ENCODE data around the gene PTPN22.

PTPN22 gene

DNA sequence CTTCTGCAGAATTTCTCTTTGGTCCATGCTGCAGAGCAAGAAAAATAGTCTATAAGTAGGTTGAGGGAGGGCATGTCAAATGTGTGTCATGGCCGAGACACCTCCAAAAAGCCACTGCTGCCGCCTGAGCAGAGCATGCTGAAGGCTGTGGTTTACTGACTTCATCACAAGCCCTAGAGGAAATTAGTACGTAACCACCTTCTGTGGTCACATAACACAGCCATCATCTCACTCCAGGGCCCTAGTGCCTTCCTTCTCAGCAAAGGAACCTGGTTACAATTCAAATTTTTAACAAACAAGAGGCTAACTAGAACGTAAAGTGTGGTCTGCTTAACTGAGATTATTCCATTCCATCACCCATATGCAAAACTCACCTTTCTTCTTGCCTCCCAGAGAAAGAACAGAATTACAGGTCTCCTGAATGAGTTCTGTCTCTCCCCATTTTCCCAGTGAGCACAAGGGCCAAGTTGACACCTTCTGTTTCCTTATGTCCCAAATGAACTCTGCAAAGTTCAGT, at the start of gene PTPN22:
PTPN22 (minus strand) TSS at position 116 of the 517 bp plus-strand sequence.
- peak; percentile 82 for DNase-seq

DNA sequence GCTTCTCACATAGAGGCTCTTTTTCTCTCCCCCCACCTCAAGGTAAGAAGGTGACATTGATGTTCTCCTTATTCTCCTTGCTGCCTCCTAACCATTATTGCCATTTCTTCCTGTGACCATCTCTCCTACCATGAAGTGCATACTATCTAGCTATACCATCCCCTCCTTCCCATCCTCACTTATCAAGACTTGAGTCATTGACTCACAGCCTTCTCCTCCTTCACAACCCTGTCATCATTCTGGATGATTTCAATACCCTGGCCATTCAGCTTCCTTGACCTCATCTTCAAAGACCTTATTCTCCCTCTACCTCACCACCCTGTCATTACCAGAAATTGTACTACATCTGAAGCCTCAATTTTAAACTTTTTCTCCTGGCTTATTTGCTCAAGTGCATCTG, 46.7 kb upstream of the PTPN22 start:
- DNase-seq = no peak

DNA sequence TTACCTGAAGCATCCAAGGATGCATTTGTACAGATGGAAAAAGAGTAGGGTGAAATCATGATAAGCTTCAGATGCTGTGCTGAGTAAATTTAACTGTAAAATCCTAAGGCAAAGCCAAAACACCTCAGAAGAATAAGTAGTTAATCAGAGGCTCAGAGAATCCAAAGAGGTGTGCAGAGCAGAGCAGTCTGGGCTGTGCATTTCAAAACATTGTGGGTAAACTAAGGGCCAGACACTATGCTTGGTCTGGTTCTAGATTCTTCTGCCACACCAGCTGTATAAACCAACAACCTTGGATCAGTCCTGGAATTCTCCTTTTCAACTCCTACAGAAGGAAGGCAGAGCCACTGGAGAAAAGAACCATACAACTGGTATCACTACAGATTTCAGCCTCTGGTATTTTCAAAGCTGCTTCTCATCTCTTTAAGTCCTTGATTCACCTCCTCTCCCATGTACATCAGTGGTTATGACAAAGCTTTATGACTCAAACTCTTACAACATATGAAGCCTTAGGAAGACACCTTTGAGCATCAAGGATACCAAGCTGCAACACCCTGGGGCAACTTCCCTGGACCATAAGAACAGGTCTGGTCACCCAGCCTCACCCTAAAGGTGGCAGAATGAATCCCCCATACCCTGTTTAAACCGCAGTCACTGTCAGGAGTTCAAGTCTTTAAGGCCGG, 46.0 kb upstream of the PTPN22 start:
- no peak for DNase-seq

GRCh38 chr1:113916974-113917373, 45.5 kb upstream of the PTPN22 start:
- DNase-seq = no peak

GRCh38 chr1:113913887-113914664, 42.6 kb upstream of the PTPN22 start:
- DNase-seq = no peak

DNA sequence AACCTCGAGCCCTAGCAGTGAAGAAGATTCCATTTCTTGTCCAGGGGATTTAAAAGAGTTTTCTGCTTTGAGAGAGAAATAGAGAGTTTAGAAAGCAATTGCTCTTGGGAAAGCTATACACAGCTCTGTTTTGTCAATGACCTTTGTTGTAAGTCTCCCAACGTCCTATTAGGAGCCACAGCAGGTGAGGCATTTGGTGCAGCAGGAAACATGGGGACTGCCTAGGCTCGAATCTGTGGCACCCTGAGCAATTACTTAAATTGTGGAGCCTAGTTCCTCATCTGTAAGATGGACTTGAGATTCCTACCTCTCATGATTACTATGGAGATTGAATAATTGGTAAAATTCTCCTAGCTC, 41.8 kb upstream of the PTPN22 start:
- no peak for DNase-seq

DNA sequence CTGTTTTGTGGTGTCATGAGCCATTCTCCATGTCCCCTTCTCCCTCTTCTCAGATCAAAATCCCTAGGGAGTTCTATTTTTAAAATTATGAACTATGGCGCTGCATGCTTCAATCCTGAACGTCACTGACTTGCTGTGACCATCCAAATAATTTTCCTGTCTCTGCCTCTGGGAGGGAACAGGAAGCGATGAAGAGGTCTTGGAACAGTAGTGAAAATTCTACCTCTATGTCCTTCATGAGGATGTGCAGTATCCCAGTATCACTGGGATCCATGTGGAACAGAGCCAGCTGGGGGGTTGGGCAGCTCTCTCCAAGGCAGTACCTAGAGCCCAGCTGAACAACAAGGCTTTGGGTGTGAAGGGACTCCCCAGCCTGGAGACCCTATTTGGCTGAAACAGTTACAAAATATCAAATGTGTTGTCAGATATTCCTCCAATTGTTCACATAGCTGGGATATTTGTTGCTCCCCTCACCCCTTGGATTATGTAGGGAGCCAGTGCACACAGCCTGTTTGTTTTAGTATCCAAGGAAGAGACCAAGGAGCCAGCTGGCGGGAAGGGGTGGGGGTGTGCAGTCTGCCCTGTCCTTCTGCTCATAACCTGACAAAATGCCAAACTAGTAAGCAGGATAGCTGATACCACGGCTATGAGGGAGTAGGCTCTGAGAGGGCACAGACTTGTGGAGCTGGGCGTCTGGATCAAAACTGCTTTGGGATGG, 41.2 kb upstream of the PTPN22 start:
- no peak for DNase-seq

- no peak for DNase-seq
Measured at GRCh38 chr1:113905435-113905861, 33.9 kb upstream of the PTPN22 start.

DNA sequence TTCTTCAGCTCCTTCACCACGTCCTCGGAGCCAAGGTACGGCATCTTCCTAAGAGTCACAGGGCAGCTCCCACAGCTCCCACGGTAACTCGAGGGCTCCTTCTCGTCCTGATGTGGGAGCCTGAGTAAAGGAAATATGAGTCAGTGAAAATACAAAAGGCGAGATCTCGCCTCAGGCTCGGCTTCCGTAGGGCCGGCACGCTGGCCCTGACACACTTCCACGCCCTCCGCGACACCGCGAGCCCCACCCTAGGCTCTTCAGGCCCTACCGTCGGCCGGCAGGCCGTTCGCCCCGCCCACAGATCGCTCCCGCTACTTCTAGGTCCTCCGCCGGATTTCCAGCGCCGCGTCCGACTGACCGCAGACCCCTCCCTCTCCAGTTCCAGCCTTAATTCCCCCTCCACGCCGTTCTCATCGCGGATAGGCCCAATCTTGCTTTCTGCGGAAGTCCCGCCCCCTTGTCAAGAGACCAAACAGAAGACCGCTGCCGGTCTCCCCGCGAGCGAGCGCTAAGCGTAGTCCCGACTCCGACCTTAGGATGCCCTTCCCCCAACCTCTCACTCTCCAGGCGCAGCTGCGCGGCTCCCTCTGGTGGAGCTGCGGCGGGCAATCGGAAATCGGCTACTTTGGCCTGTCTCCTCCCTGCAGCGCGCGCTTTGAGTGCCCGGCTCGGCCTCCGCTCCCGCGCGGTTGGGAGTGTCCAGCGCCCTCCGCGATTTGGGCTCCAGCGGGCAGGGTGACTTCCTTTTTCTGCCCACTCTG, 33.3 kb upstream of the PTPN22 start, which contains the start of the genes AP4B1 and DCLRE1B:
AP4B1 (minus strand) TSS at position 126 of the 761 bp plus-strand sequence; CDS start at position 44, 82 bp downstream.
DCLRE1B (plus strand) TSS at position 653 of the 761 bp plus-strand sequence. CDS start 261 bp downstream, outside the sequence.
- DNase-seq = peak; percentile 99

GRCh38 chr1:113904293-113904673, 32.8 kb upstream of the PTPN22 start:
- no peak for DNase-seq

DNA sequence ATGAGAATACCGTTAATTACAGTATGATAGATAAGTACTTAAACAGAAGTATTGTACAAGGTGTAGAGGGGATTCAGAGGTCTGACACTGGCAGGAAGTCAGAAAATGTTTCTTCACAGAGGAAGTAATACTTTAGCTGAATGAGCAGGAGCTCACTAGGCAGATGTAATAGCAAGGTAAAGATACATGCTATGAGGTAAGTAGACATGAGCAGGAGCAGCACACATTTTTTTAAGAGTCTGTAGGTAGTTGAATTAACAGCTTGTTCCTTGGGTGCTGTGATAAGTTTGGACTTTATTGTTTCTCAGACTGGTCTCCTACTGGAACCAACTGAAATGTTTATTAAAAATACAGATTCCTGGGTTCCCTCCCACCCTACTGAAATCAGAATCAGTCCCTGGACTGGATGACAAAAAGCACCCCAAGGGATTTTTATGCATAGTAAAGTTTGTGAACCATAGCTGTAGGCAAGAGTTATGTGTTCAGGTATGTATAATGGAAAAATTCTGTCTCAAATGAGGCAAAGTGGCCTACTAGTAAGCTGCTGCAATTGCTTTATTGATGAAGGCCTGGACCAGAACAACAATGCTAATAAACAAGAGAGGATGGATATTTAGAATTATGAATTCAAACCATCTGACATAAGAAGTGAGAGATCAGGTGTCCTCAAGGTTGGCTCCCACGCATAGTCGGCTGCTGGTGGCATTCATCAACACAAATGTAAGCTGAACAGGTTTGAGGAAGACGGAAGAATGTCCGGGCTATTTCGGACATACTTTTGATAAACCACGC, 32.2 kb upstream of the PTPN22 start:
- DNase-seq = no peak

GRCh38 chr1:113901191-113901590, 29.7 kb upstream of the PTPN22 start:
- no peak for DNase-seq

DNA sequence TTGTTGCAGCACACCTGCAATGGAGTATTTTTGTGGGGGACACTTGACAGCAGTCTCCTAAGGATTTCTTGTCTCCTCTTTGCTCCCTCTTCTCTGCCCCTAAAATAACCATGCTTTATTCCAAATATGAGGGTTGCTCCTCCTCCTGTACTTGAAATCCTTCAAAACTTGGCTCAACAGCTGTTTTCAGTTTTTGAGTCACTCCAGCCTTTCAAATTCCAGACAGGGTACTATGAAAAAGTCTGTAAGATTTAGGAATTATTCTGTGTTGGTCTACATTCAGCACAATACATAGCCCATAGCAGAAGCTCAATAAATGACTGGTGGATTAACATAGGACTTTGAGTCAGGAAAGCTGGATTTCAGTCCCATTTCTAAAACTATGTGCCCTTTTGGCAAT, 27.6 kb upstream of the PTPN22 start:
- no peak for DNase-seq

DNA sequence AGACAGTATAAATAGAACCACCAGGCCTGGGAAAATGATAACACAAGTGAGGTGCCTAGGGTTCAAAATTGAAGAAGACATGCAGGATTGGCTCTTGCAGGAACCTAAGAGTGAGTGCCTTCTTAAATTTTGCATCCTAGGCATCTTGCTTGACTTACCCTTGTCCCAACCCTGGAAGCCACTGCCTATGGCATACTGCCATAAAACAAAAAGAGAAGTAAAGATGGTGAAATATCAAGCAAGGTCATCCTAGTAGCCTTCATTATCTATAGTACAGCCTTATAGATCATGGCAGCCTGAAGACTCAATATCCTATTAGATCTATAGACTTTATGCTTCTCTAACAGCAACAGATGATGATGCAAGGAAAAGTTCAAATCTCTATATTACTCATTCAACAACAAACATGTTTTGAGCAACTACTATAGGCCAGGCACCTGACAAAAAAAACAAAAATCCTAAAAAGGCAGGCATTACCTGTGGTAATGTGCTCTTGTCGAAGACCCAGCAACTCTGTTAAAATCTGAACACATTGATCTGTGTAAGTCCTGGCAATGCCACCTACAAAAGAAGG, 26.8 kb upstream of the PTPN22 start:
- no peak for DNase-seq

- no peak for DNase-seq
Measured at GRCh38 chr1:113895961-113896360, 24.4 kb upstream of the PTPN22 start.

GRCh38 chr1:113895098-113895497, 23.6 kb upstream of the PTPN22 start:
- DNase-seq = no peak

DNA sequence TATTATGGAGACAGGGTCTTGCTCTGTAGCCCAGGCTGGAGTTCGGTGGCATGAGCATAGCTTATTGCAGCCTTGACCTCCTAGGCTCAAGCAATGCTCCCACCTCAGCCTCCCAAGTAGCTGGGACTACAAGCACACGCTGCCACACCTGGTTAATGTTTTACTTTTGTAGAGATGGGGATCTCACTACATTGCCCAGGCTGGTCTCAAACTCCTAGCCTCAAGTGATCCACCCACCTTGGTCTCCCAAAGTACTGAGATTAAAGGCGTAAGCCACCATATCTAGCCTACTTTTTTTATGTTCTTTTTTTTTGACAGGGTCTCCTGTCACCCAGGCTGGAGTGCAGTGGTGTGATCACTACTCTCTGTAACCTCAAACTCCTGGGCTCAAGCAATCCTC, 21.8 kb upstream of the PTPN22 start:
- DNase-seq = no peak

- no peak for DNase-seq
Measured at GRCh38 chr1:113891631-113892220, 20.2 kb upstream of the PTPN22 start.

- DNase-seq = no peak
Measured at GRCh38 chr1:113890816-113891215, 19.3 kb upstream of the PTPN22 start.

DNA sequence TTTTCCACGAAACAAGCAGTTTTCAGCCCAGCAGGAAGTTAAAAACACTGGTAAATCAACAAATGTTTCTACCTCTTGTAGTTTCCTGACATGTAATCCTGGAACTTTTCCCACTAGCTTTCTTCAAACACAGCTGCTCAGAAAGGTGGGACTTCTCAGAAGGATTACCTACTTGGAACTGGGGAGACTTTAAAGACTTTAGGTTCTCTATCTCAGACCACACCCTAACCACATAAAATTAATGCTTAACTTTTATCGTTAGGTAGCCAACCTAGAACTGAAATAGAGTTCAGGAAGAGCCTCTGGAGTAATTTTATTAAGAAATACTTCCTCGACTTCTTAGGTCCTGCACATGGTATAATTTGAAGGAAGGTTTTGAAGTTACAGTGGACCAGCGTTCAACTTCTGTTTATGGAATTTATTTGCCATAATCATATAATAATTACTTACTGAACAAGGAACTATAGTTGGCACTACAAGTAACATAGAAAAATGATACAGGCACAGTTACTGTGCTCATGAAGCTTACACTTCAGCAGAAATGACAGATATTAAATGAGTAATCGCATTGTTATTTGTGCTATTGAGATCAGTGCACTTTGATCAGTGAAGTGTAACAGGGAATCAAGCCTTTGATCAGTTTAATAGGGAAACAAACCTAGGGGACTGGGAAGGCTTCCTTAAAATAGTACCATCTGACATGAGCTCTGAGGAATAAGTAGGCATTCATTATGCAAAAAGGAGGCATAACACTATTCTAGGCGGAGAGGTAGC, 16.1 kb upstream of the PTPN22 start, which contains the start of gene BCL2L15:
BCL2L15 (minus strand) TSS at position 180 of the 774 bp plus-strand sequence. CDS start 206 bp downstream, outside the sequence.
- no peak for DNase-seq
